Astrocyte of the cerebellum (primary cell): ENCODE data around the gene NEK1.

ENCODE experiments used
- DNase-seq: peaks from one replicate; pipeline ENCODE4 v3.0.0-alpha.2; 2011; ENCODE audit warnings: low read depth
- H3K4me3 ChIP-seq: 2 replicates; pipeline ENCODE4 v1.5.1; 2011; ENCODE audit warnings: mild to moderate bottlenecking, low read depth, low read length, moderate library complexity
- CTCF ChIP-seq: IDR thresholded peaks from 2 replicates; pipeline ENCODE4 v1.5.1; 2012; ENCODE audit warnings: low read length, low read depth, moderate library complexity, mild to moderate bottlenecking; ENCODE audit errors: missing control alignments
- in situ Hi-C: cut with HindIII; loops from 2 replicates; pipeline ENCODE4 v1.10.0; 2017; ENCODE audit warnings: low sequenced_read_pairs

The NEK1 gene

DNA sequence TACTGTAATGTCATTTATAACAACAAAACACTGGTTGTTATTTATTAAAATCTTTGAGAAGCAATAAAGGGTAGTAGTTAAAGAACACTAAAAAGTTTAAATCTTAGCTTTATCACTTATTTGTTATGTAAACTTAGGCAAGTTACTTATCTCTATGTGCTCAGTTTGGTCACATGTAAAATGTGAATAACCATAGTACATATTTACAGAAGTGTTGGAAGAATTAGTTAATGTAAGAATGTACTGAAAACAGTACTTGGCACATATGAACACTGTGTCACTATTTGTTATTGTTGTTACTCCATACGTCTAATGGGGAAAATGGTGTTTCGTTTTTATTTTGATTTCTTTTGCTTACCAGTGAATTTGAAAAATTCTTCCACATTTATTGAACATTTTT is 9.1 kb downstream of the NEK1 start:
- H3K4me3 ChIP-seq: no peak overlapping the region
- in situ Hi-C loops: no loop called here
- no peak for TF ChIP-seq CTCF
- no peak for DNase-seq

- no peak overlapping the region for H3K4me3 ChIP-seq
- in situ Hi-C loops: no loop called here
- TF ChIP-seq CTCF: no peak
- DNase-seq: no peak
Observed at GRCh38 chr4:169601016-169601771, 11.2 kb downstream of the NEK1 start.

GRCh38 chr4:169594560-169595195 is 17.7 kb downstream of the NEK1 start:
- H3K4me3 ChIP-seq: no peak overlapping the region
- no peak for TF ChIP-seq CTCF
- no peak for DNase-seq
- in situ Hi-C loops: no loop called here

GRCh38 chr4:169593050-169593560 is 19.3 kb downstream of the NEK1 start:
- in situ Hi-C loops: no loop called here
- no peak for TF ChIP-seq CTCF
- H3K4me3 ChIP-seq: no peak overlapping the region
- DNase-seq: no peak

DNA sequence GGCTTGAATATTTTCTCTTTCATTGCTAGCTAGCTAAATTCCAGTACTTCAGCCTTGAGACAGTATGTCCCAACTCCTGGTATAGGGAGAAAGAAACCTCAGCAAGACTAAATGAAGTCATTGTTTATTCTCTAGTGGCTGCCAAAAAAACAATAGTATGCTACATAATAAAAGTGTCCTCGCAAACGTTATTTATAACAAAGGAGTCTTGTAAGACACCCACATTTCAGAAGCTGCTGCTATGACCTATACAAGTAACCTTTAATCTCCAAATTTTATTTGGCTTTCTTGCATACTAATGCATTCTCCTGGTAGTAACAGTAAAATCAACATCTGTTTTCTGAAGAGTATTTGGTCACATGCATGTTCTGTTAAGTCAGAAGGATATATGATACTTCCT is 28.8 kb downstream of the NEK1 start:
- DNase-seq: no peak
- no peak for TF ChIP-seq CTCF
- in situ Hi-C loops: no loop called here
- no peak overlapping the region for H3K4me3 ChIP-seq

DNA sequence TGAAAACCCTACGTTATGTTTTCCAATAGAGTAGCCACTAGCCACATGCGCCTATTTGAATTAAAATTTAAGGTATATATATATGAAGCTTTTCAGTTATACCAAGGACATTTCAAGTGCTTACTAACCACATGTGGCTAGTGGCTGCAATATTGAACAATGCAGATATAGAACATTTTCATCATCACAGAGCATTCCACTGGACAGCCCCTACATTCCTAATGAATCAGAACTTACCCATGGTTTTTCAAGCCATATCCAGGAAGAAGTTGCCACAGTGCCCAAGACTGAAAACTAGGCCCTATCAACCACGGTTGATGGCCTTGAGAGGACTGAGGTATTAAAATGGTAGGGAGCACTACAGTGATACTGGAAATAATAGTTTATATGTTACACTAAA is 29.7 kb downstream of the NEK1 start:
- TF ChIP-seq CTCF: no peak
- no peak for DNase-seq
- H3K4me3 ChIP-seq: no peak overlapping the region
- in situ Hi-C loops: no loop called here
